ENCODE measurements around the gene STX5. TPM values are rescaled to one million over a fixed set of nuclear protein-coding genes. Genes with fewer than 3 reads are reported as not detected.

The STX5 gene
- total and polyA plus RNA-seq, 2 donors from 2014 or later: 39.6 to 44.6 TPM

DNA sequence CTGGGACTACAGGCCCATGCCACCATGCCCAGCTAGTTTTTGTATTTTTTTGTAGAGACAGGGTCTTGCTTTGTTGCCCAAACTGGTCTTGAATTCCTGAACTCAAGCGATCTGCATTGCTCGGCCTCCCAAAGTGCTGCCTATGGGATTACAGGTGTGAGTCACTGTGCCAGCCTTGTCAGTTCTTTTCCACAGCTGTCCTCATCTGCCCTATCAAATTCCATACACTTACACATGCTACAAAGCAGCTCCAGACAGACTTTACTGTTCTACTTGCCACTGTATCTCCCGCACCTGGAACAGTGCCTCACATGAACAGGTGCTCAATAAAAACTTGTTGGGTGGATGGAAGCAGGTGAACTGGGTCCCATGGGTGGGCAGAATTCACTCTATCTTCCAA is 8.2 kb downstream of the STX5 start:
- H3K4me1 ChIP-seq (ENCODE audit: control insufficient read depth in 2 of 3, insufficient read depth in 2 of 3, low read depth in 1 of 3, low read length in 3 of 3): no peaks in the 10 kb centered on the region
- no peak overlapping the region for H3K27ac ChIP-seq (ENCODE audit: low read depth in 2 of 2, low read length in 2 of 2)
- peaks cover 11 to 46% (median 36%) of the 10 kb centered on the region in 3 donors for H3K36me3 ChIP-seq (ENCODE audit: control insufficient read depth in 2 of 3, insufficient read depth in 3 of 3, low read length in 3 of 3)
- no peak overlapping the region for H3K4me3 ChIP-seq (ENCODE audit: low read length in 3 of 3)
- no peak for FAIRE-seq
- intact Hi-C loops (cut with DNase I): no loop called here
- TF ChIP-seq, protein P1, sequence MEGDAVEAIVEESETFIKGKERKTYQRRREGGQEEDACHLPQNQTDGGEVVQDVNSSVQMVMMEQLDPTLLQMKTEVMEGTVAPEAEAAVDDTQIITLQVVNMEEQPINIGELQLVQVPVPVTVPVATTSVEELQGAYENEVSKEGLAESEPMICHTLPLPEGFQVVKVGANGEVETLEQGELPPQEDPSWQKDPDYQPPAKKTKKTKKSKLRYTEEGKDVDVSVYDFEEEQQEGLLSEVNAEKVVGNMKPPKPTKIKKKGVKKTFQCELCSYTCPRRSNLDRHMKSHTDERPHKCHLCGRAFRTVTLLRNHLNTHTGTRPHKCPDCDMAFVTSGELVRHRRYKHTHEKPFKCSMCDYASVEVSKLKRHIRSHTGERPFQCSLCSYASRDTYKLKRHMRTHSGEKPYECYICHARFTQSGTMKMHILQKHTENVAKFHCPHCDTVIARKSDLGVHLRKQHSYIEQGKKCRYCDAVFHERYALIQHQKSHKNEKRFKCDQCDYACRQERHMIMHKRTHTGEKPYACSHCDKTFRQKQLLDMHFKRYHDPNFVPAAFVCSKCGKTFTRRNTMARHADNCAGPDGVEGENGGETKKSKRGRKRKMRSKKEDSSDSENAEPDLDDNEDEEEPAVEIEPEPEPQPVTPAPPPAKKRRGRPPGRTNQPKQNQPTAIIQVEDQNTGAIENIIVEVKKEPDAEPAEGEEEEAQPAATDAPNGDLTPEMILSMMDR (IDR thresholded peaks at IDR 0.05; ENCODE audit: borderline replicate concordance, extremely low read depth, insufficient read depth): no peak
- no peak overlapping the region for H3K9ac ChIP-seq (ENCODE audit: low read length in 3 of 3)
- H3K9me3 ChIP-seq (ENCODE audit: control insufficient read depth in 2 of 3, insufficient read depth in 1 of 3, low read length in 3 of 3): no peaks in the 10 kb centered on the region
- no peaks in the 10 kb centered on the region for H3K27me3 ChIP-seq (ENCODE audit: control insufficient read depth, insufficient read depth, low read length)
- no peak for DNase-seq

DNA sequence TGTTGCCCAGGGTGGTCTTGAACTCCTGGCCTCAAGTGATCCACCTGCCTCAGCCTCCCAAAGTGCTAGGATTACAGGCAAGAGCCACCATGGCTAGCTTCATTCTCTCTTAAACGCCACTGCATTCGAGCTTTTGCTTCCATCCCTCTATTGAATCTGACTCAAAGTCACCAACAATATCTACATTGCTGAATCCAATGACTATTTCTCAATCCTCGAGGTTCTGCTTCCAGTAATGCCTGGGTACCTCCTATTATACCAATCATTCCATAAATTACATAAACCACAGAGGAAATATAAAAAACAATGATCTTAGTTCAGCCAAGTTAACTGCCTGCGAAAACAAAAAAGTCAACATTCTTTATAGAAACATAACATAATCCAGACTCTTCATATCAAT is 14.7 kb downstream of the STX5 start:
- intact Hi-C loops (cut with DNase I): no loop called here
- H3K9ac ChIP-seq (ENCODE audit: low read length in 3 of 3): no peak overlapping the region
- DNase-seq (no peak), FAIRE-seq (no peak)
- TF ChIP-seq, protein P1 (IDR thresholded peaks at IDR 0.05; ENCODE audit: borderline replicate concordance, extremely low read depth, insufficient read depth): no peak
- H3K36me3 ChIP-seq (ENCODE audit: control insufficient read depth in 2 of 3, insufficient read depth in 3 of 3, low read length in 3 of 3): peaks cover 0 to 11% (median under 1%) of the 10 kb centered on the region in 3 donors
- H3K27ac ChIP-seq (ENCODE audit: low read depth in 2 of 2, low read length in 2 of 2): no peak overlapping the region
- H3K9me3 ChIP-seq (ENCODE audit: control insufficient read depth in 2 of 3, insufficient read depth in 1 of 3, low read length in 3 of 3): no peaks in the 10 kb centered on the region
- H3K4me1 ChIP-seq (ENCODE audit: control insufficient read depth in 2 of 3, insufficient read depth in 2 of 3, low read depth in 1 of 3, low read length in 3 of 3): no peaks in the 10 kb centered on the region
- H3K27me3 ChIP-seq (ENCODE audit: control insufficient read depth, insufficient read depth, low read length): no peaks in the 10 kb centered on the region
- no peak overlapping the region for H3K4me3 ChIP-seq (ENCODE audit: low read length in 3 of 3)

DNA sequence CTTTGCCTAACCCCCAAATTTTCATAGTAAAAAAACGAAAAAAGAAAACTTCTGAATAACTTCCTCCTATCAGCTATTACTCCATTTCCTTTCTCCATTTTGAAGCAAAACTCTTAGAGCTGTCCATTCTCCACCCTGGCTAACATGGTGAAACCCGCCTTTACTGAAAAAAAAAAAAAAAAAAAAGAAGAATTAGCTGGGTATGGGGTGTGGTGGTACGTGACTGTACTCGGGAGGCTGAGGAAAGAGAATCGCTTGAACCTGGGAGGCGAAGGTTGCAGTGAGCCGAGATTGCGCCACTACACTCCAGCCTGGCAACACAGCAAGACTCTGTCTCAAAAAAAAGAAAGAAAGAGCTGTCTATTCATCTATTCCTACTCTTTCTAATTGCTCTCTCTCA is 15.3 kb downstream of the STX5 start:
- Histone ChIP-seq H3K27me3 (ENCODE audit: control insufficient read depth, insufficient read depth, low read length) (no peaks in the 10 kb centered on the region), H3K9me3 (ENCODE audit: control insufficient read depth in 2 of 3, insufficient read depth in 1 of 3, low read length in 3 of 3) (no peaks in the 10 kb centered on the region), H3K4me1 (ENCODE audit: control insufficient read depth in 2 of 3, insufficient read depth in 2 of 3, low read depth in 1 of 3, low read length in 3 of 3) (no peaks in the 10 kb centered on the region), H3K36me3 (ENCODE audit: control insufficient read depth in 2 of 3, insufficient read depth in 3 of 3, low read length in 3 of 3) (peaks cover 0 to 11% (median 0%) of the 10 kb centered on the region in 3 donors), H3K27ac (ENCODE audit: low read depth in 2 of 2, low read length in 2 of 2) (no peak overlapping the region), H3K4me3 (ENCODE audit: low read length in 3 of 3) (no peak overlapping the region), H3K9ac (ENCODE audit: low read length in 3 of 3) (no peak overlapping the region)
- DNase-seq: peak in 1 of 5 donors; percentile 16
- no peak for FAIRE-seq
- TF ChIP-seq, protein P1 (IDR thresholded peaks at IDR 0.05; ENCODE audit: borderline replicate concordance, extremely low read depth, insufficient read depth): no peak
- intact Hi-C loops (cut with DNase I): no loop called here

DNA sequence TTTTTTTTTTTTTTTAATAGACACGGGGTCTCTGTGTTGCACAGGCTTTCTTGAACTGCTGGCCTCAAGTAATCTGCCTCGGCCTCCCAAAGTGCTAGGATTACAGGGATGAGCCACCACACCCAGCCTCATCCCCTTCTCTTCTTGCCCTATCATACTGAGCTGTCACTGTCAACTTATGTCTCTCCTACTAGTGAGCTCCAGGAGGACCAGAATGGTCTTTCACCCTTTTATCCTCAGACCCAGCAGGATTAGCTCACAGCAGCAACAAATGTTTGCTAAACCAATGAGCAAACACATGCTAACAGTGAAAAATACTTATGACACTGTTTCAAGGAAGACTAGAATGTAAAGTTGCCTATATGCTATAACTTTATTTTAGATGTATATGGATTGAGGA is 20.2 kb downstream of the STX5 start:
- DNase-seq: no peak
- H3K4me3 ChIP-seq (ENCODE audit: low read length in 3 of 3): no peak overlapping the region
- no peak overlapping the region for H3K27ac ChIP-seq (ENCODE audit: low read depth in 2 of 2, low read length in 2 of 2)
- H3K4me1 ChIP-seq (ENCODE audit: control insufficient read depth in 2 of 3, insufficient read depth in 2 of 3, low read depth in 1 of 3, low read length in 3 of 3): no peaks in the 10 kb centered on the region
- no peaks in the 10 kb centered on the region for H3K27me3 ChIP-seq (ENCODE audit: control insufficient read depth, insufficient read depth, low read length)
- no peaks in the 10 kb centered on the region for H3K9me3 ChIP-seq (ENCODE audit: control insufficient read depth in 2 of 3, insufficient read depth in 1 of 3, low read length in 3 of 3)
- H3K9ac ChIP-seq (ENCODE audit: low read length in 3 of 3): no peak overlapping the region
- FAIRE-seq: no peak
- TF ChIP-seq, protein P1 (IDR thresholded peaks at IDR 0.05; ENCODE audit: borderline replicate concordance, extremely low read depth, insufficient read depth): no peak
- no peaks in the 10 kb centered on the region for H3K36me3 ChIP-seq (ENCODE audit: control insufficient read depth in 2 of 3, insufficient read depth in 3 of 3, low read length in 3 of 3)
- intact Hi-C loops (cut with DNase I): no loop called here

Measured in kidney (tissue), 14 donors.